Liver (tissue), 3 donors: Measurements from ENCODE around the gene ZNF569.

ENCODE experiments used
- CTCF ChIP-seq: fragments of 150-350 bp; IDR thresholded peaks from 2 replicates; pipeline ENCODE4 v1.5.1; 2017; ENCODE audit warnings: improper control_type of control experiment, low read depth, low read length; ENCODE audit not compliant: missing input control
- GABPA ChIP-seq, 2 donors: IDR thresholded peaks in 1 of 2; conservative IDR thresholded peaks in 1 of 2; 2 replicates each; pipeline ENCODE4 v1.6.1; 2016; ENCODE audit warnings: antibody characterized with exemption in 2 of 2, mild to moderate bottlenecking in 1 of 2, moderate library complexity in 1 of 2
- HNF4G ChIP-seq: IDR thresholded peaks from 2 replicates; pipeline ENCODE4 v1.6.1; 2016; ENCODE audit warnings: antibody characterized with exemption
- JUND ChIP-seq, 2 donors: IDR thresholded peaks; 2 replicates each; pipeline ENCODE4 v1.6.1; 2016; ENCODE audit warnings: antibody characterized with exemption in 2 of 2
- TAF1 ChIP-seq: conservative IDR thresholded peaks from 2 replicates; pipeline ENCODE4 v1.6.1; 2016; ENCODE audit warnings: antibody characterized with exemption, mild to moderate bottlenecking
- donor health status: healthy.
- donor health status: healthy.

- TF ChIP-seq CTCF (no peak), HNF4G (no peak), TAF1 (no peak), JUND (IDR thresholded peaks at IDR 0.05) (no peak), GABPA (IDR thresholded peaks at IDR 0.05 in 1 of 2, conservative IDR thresholded peaks at IDR 0.05 in 1 of 2) (no peak)
Measured at GRCh38 chr19:37511186-37511585, 43.9 kb upstream of the ZNF569 start.
